Nephron (organoid): Measurements from ENCODE around the gene SLC6A6.

Experiments used
- H3K27ac Mint-ChIP-seq, 3 experiments: 2 replicates each; pipeline ENCODE4 v1.8.0; 2020; ENCODE audit warnings: mixed read lengths in 3 of 3, mild to moderate bottlenecking in 2 of 3, moderate library complexity in 1 of 3
- H3K27me3 Mint-ChIP-seq: 2 replicates; pipeline ENCODE4 v1.8.0; 2021; ENCODE audit warnings: low read depth, mild to moderate bottlenecking, moderate library complexity, mixed read lengths
- H3K36me3 Mint-ChIP-seq: 2 replicates; pipeline ENCODE4 v1.8.0; 2020; ENCODE audit warnings: low read depth, mixed read lengths
- H3K4me1 Mint-ChIP-seq: 2 replicates; pipeline ENCODE4 v1.8.0; 2020; ENCODE audit warnings: mixed read lengths
- H3K4me3 Mint-ChIP-seq, 3 experiments: 2 replicates each; pipeline ENCODE4 v1.8.0; 2020; ENCODE audit warnings: mild to moderate bottlenecking in 3 of 3, mixed read lengths in 3 of 3, moderate library complexity in 2 of 3
- H3K9me3 Mint-ChIP-seq: 2 replicates; pipeline ENCODE4 v1.8.0; 2020; ENCODE audit warnings: mixed read lengths
- TF ChIP-seq, protein P1 (sequence below), 3 experiments: fragments of 200-600 bp; sonication (generic); IDR thresholded peaks; one replicate each; pipeline ENCODE4 v1.5.0; 2021; ENCODE audit warnings: antibody characterized with exemption in 3 of 3; ENCODE audit not compliant: unreplicated experiment in 3 of 3

Gene SLC6A6

GRCh38 chr3:14528081-14528480 is 125.7 kb downstream of the SLC6A6 start:
- peaks cover 34% of the 10 kb centered on the region for H3K4me1 Mint-ChIP-seq
- H3K4me3 Mint-ChIP-seq: no peak overlapping the region
- H3K27me3 Mint-ChIP-seq: peaks cover 7% of the 10 kb centered on the region
- TF ChIP-seq, protein P1, sequence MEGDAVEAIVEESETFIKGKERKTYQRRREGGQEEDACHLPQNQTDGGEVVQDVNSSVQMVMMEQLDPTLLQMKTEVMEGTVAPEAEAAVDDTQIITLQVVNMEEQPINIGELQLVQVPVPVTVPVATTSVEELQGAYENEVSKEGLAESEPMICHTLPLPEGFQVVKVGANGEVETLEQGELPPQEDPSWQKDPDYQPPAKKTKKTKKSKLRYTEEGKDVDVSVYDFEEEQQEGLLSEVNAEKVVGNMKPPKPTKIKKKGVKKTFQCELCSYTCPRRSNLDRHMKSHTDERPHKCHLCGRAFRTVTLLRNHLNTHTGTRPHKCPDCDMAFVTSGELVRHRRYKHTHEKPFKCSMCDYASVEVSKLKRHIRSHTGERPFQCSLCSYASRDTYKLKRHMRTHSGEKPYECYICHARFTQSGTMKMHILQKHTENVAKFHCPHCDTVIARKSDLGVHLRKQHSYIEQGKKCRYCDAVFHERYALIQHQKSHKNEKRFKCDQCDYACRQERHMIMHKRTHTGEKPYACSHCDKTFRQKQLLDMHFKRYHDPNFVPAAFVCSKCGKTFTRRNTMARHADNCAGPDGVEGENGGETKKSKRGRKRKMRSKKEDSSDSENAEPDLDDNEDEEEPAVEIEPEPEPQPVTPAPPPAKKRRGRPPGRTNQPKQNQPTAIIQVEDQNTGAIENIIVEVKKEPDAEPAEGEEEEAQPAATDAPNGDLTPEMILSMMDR (IDR thresholded peaks at IDR 0.05; ENCODE audit: unreplicated experiment in 3 of 3): no peak
- no peaks in the 10 kb centered on the region for H3K36me3 Mint-ChIP-seq
- peaks cover 3% of the 10 kb centered on the region for H3K9me3 Mint-ChIP-seq
- no peak overlapping the region for H3K27ac Mint-ChIP-seq

DNA sequence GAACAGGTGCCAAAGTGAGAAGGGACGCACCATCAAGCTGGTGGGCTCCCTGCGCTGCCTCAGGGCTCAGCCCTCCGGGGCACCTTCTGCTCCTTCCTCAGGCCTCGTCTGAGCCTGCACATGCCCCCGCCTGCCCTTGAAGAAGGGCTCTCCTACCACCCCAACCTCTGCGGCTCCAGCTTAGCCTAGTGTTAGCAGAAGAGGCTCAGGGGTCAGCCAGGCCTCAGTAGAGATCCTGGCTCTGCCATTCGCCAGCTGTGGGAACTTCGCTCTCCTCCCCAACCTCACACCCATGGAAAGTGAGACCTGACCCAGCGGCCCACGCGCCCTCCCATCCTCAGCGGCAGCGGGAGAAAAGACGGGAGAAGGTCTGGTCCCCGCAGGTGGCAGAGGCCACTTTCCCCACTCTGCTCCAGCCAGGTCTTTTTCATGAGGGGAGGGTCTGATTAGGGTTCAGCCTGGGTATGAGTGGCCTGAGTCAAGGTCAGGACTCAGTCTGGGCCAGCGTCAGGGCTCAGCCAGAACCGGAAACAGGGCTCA is 129.5 kb downstream of the SLC6A6 start:
- H3K4me3 Mint-ChIP-seq: no peak overlapping the region
- H3K36me3 Mint-ChIP-seq: no peaks in the 10 kb centered on the region
- H3K4me1 Mint-ChIP-seq: peaks cover 26% of the 10 kb centered on the region
- peaks cover 13% of the 10 kb centered on the region for H3K27me3 Mint-ChIP-seq
- peaks cover 3% of the 10 kb centered on the region for H3K9me3 Mint-ChIP-seq
- no peak overlapping the region for H3K27ac Mint-ChIP-seq
- TF ChIP-seq, protein P1 (IDR thresholded peaks at IDR 0.05; ENCODE audit: unreplicated experiment in 3 of 3): no peak

DNA sequence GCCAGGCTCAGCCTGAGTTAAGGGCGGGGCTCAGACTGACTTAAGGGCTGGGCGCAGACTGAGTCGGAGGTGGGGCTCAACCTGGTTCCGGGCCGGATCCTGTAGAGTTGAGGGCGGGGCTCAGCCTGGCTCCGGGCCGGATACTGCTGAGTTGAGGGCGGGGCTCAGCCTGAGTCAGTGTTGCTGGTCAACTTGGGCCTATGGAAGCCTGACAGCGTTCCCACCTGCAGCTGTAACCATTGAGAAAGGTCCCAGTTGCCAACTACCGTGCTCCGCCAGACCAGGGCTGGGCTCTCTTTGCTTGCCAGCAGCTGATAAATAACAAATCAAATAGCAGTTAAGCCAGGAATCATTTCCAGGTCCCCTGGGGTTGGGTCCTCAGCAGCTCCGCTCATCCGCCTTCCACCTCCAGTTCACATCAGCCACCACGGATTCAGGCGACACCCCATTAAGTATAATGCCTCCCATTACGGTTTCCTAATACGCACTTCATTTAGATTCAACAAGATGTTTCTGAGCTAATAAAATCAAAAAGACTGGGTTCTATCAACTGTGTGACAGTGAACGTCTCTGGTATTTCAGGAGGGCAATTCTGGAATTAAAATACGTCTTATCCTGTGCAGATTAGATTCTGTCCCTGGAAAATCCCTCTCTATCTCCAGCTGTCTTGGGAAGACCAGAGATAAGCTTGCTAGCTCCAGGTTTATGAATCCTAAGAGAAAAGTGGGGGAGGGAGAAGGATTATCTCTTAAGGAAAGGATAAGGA is 130.5 kb downstream of the SLC6A6 start:
- TF ChIP-seq, protein P1 (IDR thresholded peaks at IDR 0.05; ENCODE audit: unreplicated experiment in 3 of 3): no peak
- Mint-ChIP-seq H3K36me3 (no peaks in the 10 kb centered on the region), H3K27me3 (peaks cover 13% of the 10 kb centered on the region), H3K4me3 (peak overlapping the region in 1 of 3 experiments; percentile 37), H3K4me1 (peaks cover 32% of the 10 kb centered on the region), H3K27ac (peak overlapping the region in 2 of 3 experiments; percentile 5 to 39), H3K9me3 (peaks cover 3% of the 10 kb centered on the region)

GRCh38 chr3:14533457-14533958 is 131.1 kb downstream of the SLC6A6 start:
- Mint-ChIP-seq H3K27ac (peak overlapping the region in 2 of 3 experiments; percentile 5 to 39), H3K4me1 (peaks cover 32% of the 10 kb centered on the region), H3K27me3 (peaks cover 13% of the 10 kb centered on the region), H3K4me3 (peak overlapping the region in 1 of 3 experiments; percentile 37), H3K36me3 (no peaks in the 10 kb centered on the region), H3K9me3 (peaks cover 3% of the 10 kb centered on the region)
- TF ChIP-seq, protein P1 (IDR thresholded peaks at IDR 0.05; ENCODE audit: unreplicated experiment in 3 of 3): no peak

- TF ChIP-seq, protein P1 (IDR thresholded peaks at IDR 0.05; ENCODE audit: unreplicated experiment in 3 of 3): no peak
- peaks cover 3% of the 10 kb centered on the region for H3K9me3 Mint-ChIP-seq
- H3K27me3 Mint-ChIP-seq: peaks cover 13% of the 10 kb centered on the region
- peaks cover 32% of the 10 kb centered on the region for H3K4me1 Mint-ChIP-seq
- H3K27ac Mint-ChIP-seq: no peak overlapping the region
- no peaks in the 10 kb centered on the region for H3K36me3 Mint-ChIP-seq
- peak overlapping the region in 2 of 3 experiments; percentile 42 to 43 for H3K4me3 Mint-ChIP-seq
These were observed 132.2 kb downstream of the SLC6A6 start for GRCh38 chr3:14534516-14535191.
